ENCODE results near the gene SUPT3H. TPM values are rescaled to one million over a fixed set of nuclear protein-coding genes. Genes with fewer than 3 reads are reported as not detected.

SUPT3H gene
- polyA plus RNA-seq, 1 donor (not counting 4 experiments of a cell fraction or from before 2014, with no cell fraction given), result 7.6 TPM

DNA sequence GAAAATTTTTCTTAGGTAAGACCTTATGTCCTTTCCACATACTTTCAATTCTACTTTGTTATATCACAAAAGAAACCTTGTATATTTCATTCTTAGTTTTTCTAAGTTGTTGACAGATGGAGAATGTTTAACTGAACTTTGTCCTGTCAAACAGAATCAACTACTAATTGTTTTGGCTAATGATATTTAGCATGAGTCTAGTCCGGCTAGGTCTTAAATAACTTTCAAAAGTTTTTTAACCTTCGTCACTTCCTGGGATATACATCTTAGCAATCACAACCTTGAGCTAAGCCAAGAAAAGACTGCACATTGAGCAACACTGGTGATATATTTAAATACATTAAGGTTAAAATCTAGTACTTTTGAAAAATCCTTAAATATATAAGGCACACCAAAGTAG is 112.5 kb downstream of the SUPT3H start:
- TF ChIP-seq, protein P1, sequence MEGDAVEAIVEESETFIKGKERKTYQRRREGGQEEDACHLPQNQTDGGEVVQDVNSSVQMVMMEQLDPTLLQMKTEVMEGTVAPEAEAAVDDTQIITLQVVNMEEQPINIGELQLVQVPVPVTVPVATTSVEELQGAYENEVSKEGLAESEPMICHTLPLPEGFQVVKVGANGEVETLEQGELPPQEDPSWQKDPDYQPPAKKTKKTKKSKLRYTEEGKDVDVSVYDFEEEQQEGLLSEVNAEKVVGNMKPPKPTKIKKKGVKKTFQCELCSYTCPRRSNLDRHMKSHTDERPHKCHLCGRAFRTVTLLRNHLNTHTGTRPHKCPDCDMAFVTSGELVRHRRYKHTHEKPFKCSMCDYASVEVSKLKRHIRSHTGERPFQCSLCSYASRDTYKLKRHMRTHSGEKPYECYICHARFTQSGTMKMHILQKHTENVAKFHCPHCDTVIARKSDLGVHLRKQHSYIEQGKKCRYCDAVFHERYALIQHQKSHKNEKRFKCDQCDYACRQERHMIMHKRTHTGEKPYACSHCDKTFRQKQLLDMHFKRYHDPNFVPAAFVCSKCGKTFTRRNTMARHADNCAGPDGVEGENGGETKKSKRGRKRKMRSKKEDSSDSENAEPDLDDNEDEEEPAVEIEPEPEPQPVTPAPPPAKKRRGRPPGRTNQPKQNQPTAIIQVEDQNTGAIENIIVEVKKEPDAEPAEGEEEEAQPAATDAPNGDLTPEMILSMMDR (optimal IDR thresholded peaks at IDR 0.05 in 1 of 3, IDR thresholded peaks at IDR 0.05 in 1 of 3, conservative IDR thresholded peaks at IDR 0.05 in 1 of 3; ENCODE audit: extremely low read depth in 1 of 3, insufficient read depth in 2 of 3, low read length in 3 of 3), result no peak
- TF ChIP-seq EZH2 (IDR thresholded peaks at IDR 0.05; ENCODE audit: low read length), result no peak
- FAIRE-seq, result no peak
- Histone ChIP-seq H3K79me2 (ENCODE audit: control insufficient read depth, insufficient read depth, low read length) (no peaks in the 10 kb centered on the region), H4K20me1 (ENCODE audit: control insufficient read depth, extremely low read depth, insufficient read depth, low read length) (no peaks in the 10 kb centered on the region), H3K9me3 (ENCODE audit: control insufficient read depth, low read depth, low read length) (no peaks in the 10 kb centered on the region), H3K4me1 (ENCODE audit: control insufficient read depth, extremely low read depth, insufficient read depth, low read length) (no peaks in the 10 kb centered on the region), H2AFZ (ENCODE audit: control insufficient read depth, low read length) (no peak overlapping the region), H3K27ac (ENCODE audit: control insufficient read depth, insufficient read depth, low read length) (no peak overlapping the region), H3K9ac (ENCODE audit: control insufficient read depth, extremely low read depth, insufficient read depth, low read length) (no peak overlapping the region), H3K4me3 (ENCODE audit: control insufficient read depth in 2 of 3, extremely low read depth in 1 of 3, insufficient read depth in 2 of 3, low read depth in 1 of 3, low read length in 3 of 3) (no peak overlapping the region), H3K36me3 (ENCODE audit: control insufficient read depth in 2 of 2, extremely low read depth in 1 of 2, insufficient read depth in 2 of 2, low read length in 2 of 2) (no peaks in the 10 kb centered on the region), H3K9me1 (ENCODE audit: control insufficient read depth, extremely low read depth, insufficient read depth, low read length) (no peaks in the 10 kb centered on the region), H3K27me3 (ENCODE audit: control insufficient read depth, extremely low read depth, insufficient read depth, low read length) (no peaks in the 10 kb centered on the region), H3K4me2 (ENCODE audit: control insufficient read depth, extremely low read depth, insufficient read depth, low read depth, low read length) (no peak overlapping the region)
- dilution Hi-C loops (cut with MboI; ENCODE audit: extremely low pct_ligation_motif_present, low sequenced_read_pairs), result no loop called here
- no peak for DNase-seq (ENCODE audit: low read depth, low spot score)

DNA sequence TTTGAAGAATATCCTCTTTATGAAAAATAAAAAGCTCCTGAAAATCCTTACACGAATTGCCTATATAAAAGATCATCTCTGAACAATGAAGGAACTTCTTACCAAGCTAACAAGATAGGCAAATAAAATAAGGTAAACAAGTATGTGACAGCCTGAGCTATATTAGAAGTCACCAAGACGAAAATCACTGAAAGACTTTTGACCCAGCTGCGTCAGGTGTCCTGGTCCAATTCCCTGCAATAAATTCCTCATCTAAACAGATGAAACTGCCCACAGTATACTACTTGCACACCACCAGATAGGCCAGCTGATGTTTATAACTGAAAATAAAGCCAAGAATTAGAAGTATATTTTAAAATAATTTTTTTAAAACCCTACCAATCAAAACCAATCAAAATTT is 117.0 kb downstream of the SUPT3H start:
- H3K4me1 ChIP-seq (ENCODE audit: control insufficient read depth, extremely low read depth, insufficient read depth, low read length), result no peaks in the 10 kb centered on the region
- dilution Hi-C loops (cut with MboI; ENCODE audit: extremely low pct_ligation_motif_present, low sequenced_read_pairs), result no loop called here
- FAIRE-seq, result no peak

More for the DNA sequence above, 117.0 kb downstream of the SUPT3H start:
- no peak overlapping the region for H2AFZ ChIP-seq (ENCODE audit: control insufficient read depth, low read length)
- DNase-seq (ENCODE audit: low read depth, low spot score), result no peak
- H3K4me2 ChIP-seq (ENCODE audit: control insufficient read depth, extremely low read depth, insufficient read depth, low read depth, low read length), result no peak overlapping the region
- no peak for TF ChIP-seq EZH2 (IDR thresholded peaks at IDR 0.05; ENCODE audit: low read length)
- TF ChIP-seq, protein P1 (optimal IDR thresholded peaks at IDR 0.05 in 1 of 3, IDR thresholded peaks at IDR 0.05 in 1 of 3, conservative IDR thresholded peaks at IDR 0.05 in 1 of 3; ENCODE audit: extremely low read depth in 1 of 3, insufficient read depth in 2 of 3, low read length in 3 of 3), result no peak
- no peaks in the 10 kb centered on the region for H3K27me3 ChIP-seq (ENCODE audit: control insufficient read depth, extremely low read depth, insufficient read depth, low read length)
- H3K36me3 ChIP-seq (ENCODE audit: control insufficient read depth in 2 of 2, extremely low read depth in 1 of 2, insufficient read depth in 2 of 2, low read length in 2 of 2), result no peaks in the 10 kb centered on the region
- H3K27ac ChIP-seq (ENCODE audit: control insufficient read depth, insufficient read depth, low read length), result no peak overlapping the region
- no peaks in the 10 kb centered on the region for H3K9me1 ChIP-seq (ENCODE audit: control insufficient read depth, extremely low read depth, insufficient read depth, low read length)
- no peak overlapping the region for H3K9ac ChIP-seq (ENCODE audit: control insufficient read depth, extremely low read depth, insufficient read depth, low read length)
- no peaks in the 10 kb centered on the region for H4K20me1 ChIP-seq (ENCODE audit: control insufficient read depth, extremely low read depth, insufficient read depth, low read length)
- H3K79me2 ChIP-seq (ENCODE audit: control insufficient read depth, insufficient read depth, low read length), result no peaks in the 10 kb centered on the region
- no peak overlapping the region for H3K4me3 ChIP-seq (ENCODE audit: control insufficient read depth in 2 of 3, extremely low read depth in 1 of 3, insufficient read depth in 2 of 3, low read depth in 1 of 3, low read length in 3 of 3)
- no peaks in the 10 kb centered on the region for H3K9me3 ChIP-seq (ENCODE audit: control insufficient read depth, low read depth, low read length)
